Fibroblast of lung (primary cell): ENCODE measurements around the gene PDE4D. TPM values are rescaled to one million over a fixed set of nuclear protein-coding genes. Genes with fewer than 3 reads are reported as not detected.

Experiments
- DNase-seq, 2 donors: peaks; one replicate each; pipeline versions ENCODE4 v3.0.0 to v3.0.0-alpha.2; 2010; ENCODE audit warnings: low read depth in 2 of 2
- H2AFZ ChIP-seq: 2 replicates; pipeline ENCODE4 v1.5.1; 2012; ENCODE audit warnings: low read length, control low read depth, inconsistent platforms
- H3K27ac ChIP-seq: 2 replicates; pipeline ENCODE4 v1.5.1; 2011; ENCODE audit warnings: low read length, control low read depth; ENCODE audit not compliant: insufficient read depth
- H3K27me3 ChIP-seq: 2 replicates; pipeline ENCODE4 v1.5.1; 2011; ENCODE audit warnings: mild to moderate bottlenecking, low read length; ENCODE audit not compliant: control insufficient read depth, insufficient read depth
- H3K36me3 ChIP-seq: 2 replicates; pipeline ENCODE4 v1.5.1; 2011; ENCODE audit warnings: low read length; ENCODE audit not compliant: control insufficient read depth, insufficient read depth
- H3K4me1 ChIP-seq: 2 replicates; pipeline ENCODE4 v1.5.1; 2011; ENCODE audit warnings: low read length; ENCODE audit not compliant: control insufficient read depth, insufficient read depth; ENCODE audit errors: extremely low read depth
- H3K4me2 ChIP-seq: 2 replicates; pipeline ENCODE4 v1.5.1; 2011; ENCODE audit warnings: low read length, control low read depth; ENCODE audit not compliant: insufficient read depth; ENCODE audit errors: extremely low read depth
- H3K4me3 ChIP-seq, 4 experiments: fragments of 200-600 bp in 1 of 4; sonication (generic) in 1 of 4; replicated peaks in 1 of 4; 2 replicates each; pipeline ENCODE4 v1.5.1; 2011 to 2016; ENCODE audit warnings: low read length in 4 of 4, low read depth in 3 of 4, mild to moderate bottlenecking in 3 of 4, control low read depth in 2 of 4, inconsistent platforms in 1 of 4, mixed read lengths in 1 of 4; ENCODE audit not compliant: insufficient read depth in 1 of 4; ENCODE audit errors: control extremely low read depth in 1 of 4
- H3K79me2 ChIP-seq: 2 replicates; pipeline ENCODE4 v1.5.1; 2012; ENCODE audit warnings: mild to moderate bottlenecking, low read length, inconsistent platforms; ENCODE audit not compliant: control insufficient read depth, insufficient read depth
- H3K9ac ChIP-seq: 2 replicates; pipeline ENCODE4 v1.5.1; 2011; ENCODE audit warnings: mild to moderate bottlenecking, low read length, control low read depth; ENCODE audit not compliant: insufficient read depth
- H3K9me3 ChIP-seq: 2 replicates; pipeline ENCODE4 v1.5.1; 2012; ENCODE audit warnings: low read depth, low read length; ENCODE audit not compliant: control insufficient read depth, insufficient read depth
- H4K20me1 ChIP-seq: 2 replicates; pipeline ENCODE4 v1.5.1; 2011; ENCODE audit warnings: low read length; ENCODE audit not compliant: control insufficient read depth, insufficient read depth; ENCODE audit errors: extremely low read depth
- EZH2 ChIP-seq: IDR thresholded peaks from 2 replicates; pipeline ENCODE4 v1.5.1; 2012; ENCODE audit warnings: low read length, control low read depth, mild to moderate bottlenecking; ENCODE audit errors: missing control alignments
- polyA plus RNA-seq, 2 donors: library from polyadenylated mRNA; depleted of rRNA in 1 of 2; stranded (reverse) in 1 of 2; unstranded in 1 of 2; fragments of >200 nt; gene quantifications; 2 replicates each; pipeline ENCODE4 v1.2.1, GENCODE V29; 2011 to 2012; ENCODE audit warnings: missing spikeins in 1 of 2
- total RNA-seq: library from RNA; depleted of rRNA; stranded (reverse); fragments of >200 nt; gene quantifications from 2 replicates; pipeline ENCODE4 v1.2.1, GENCODE V29; 2014
- TF ChIP-seq, protein P1 (sequence below), 2 donors: IDR thresholded peaks in 1 of 2; conservative IDR thresholded peaks in 1 of 2; 1 replicate in 1 of 2; 2 replicates in 1 of 2; pipeline ENCODE4 v1.5.1; 2011 to 2012; ENCODE audit warnings: low read length in 2 of 2, control low read depth in 1 of 2, inconsistent platforms in 1 of 2, low read depth in 1 of 2, mild to moderate bottlenecking in 1 of 2

PDE4D gene
- total and polyA plus RNA-seq, 2 donors (not counting 1 experiment from before 2014, with no cell fraction given) = 2.1 to 8.3 TPM

DNA sequence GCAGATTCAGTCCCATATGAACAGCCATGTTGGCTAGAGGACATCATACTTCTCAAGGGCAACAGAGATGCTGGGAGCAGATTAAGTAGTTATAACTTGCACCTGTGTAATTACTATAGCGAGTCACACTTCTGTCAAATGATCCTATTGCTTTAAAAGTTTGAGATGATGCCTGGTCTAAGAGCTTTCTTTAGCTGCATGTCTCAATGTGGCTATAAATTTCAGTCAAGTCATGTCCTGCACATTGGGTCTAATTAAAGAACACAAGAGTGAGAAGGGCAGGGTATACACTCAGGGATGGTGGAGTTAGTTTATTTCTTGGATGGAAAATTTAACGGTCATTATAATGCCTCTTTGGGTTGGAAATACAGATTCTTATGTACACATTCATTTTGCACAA, 753.4 kb downstream of the PDE4D start:
- Histone ChIP-seq H3K4me1 (no peaks in the 10 kb centered on the region), H4K20me1 (no peaks in the 10 kb centered on the region), H3K27me3 (no peaks in the 10 kb centered on the region), H3K4me2 (no peak overlapping the region), H3K9me3 (no peaks in the 10 kb centered on the region), H2AFZ (no peak overlapping the region), H3K79me2 (no peaks in the 10 kb centered on the region), H3K9ac (no peak overlapping the region), H3K36me3 (no peaks in the 10 kb centered on the region), H3K27ac (no peak overlapping the region), H3K4me3 (no peak overlapping the region)
- TF ChIP-seq, protein P1, sequence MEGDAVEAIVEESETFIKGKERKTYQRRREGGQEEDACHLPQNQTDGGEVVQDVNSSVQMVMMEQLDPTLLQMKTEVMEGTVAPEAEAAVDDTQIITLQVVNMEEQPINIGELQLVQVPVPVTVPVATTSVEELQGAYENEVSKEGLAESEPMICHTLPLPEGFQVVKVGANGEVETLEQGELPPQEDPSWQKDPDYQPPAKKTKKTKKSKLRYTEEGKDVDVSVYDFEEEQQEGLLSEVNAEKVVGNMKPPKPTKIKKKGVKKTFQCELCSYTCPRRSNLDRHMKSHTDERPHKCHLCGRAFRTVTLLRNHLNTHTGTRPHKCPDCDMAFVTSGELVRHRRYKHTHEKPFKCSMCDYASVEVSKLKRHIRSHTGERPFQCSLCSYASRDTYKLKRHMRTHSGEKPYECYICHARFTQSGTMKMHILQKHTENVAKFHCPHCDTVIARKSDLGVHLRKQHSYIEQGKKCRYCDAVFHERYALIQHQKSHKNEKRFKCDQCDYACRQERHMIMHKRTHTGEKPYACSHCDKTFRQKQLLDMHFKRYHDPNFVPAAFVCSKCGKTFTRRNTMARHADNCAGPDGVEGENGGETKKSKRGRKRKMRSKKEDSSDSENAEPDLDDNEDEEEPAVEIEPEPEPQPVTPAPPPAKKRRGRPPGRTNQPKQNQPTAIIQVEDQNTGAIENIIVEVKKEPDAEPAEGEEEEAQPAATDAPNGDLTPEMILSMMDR (conservative IDR thresholded peaks at IDR 0.05 in 1 of 2, IDR thresholded peaks at IDR 0.05 in 1 of 2; ENCODE audit: low read depth in 1 of 2, low read length in 2 of 2) = no peak
- no peak for TF ChIP-seq EZH2
- DNase-seq = no peak

DNA sequence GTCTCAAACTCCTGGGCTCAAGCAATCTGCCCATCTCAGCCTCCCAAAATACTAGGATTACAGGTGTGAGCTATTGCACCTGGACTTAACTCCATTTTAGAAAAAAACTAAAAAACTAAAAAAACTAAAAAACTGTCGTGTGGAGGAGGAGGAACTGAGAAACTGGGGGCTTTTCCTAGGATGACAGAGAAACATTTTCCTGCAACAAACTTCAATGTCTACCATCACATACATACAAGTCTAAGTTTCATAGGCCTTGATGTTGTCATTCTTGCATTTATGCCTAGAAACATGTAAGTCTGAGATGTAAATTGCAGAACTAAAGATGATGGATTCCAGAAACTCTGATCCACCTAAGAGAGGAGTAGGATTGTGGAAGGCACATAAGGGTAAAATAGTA, 753.8 kb downstream of the PDE4D start:
- TF ChIP-seq, protein P1 (conservative IDR thresholded peaks at IDR 0.05 in 1 of 2, IDR thresholded peaks at IDR 0.05 in 1 of 2; ENCODE audit: low read depth in 1 of 2, low read length in 2 of 2) = no peak
- no peak for TF ChIP-seq EZH2
- no peaks in the 10 kb centered on the region for H3K27me3 ChIP-seq
- H3K36me3 ChIP-seq = no peaks in the 10 kb centered on the region
- H3K79me2 ChIP-seq = no peaks in the 10 kb centered on the region
- no peak overlapping the region for H3K4me2 ChIP-seq
- no peaks in the 10 kb centered on the region for H3K4me1 ChIP-seq
- H3K4me3 ChIP-seq = no peak overlapping the region
- no peak overlapping the region for H2AFZ ChIP-seq
- no peaks in the 10 kb centered on the region for H3K9me3 ChIP-seq
- H3K9ac ChIP-seq = no peak overlapping the region
- H3K27ac ChIP-seq = no peak overlapping the region
- no peak for DNase-seq
- no peaks in the 10 kb centered on the region for H4K20me1 ChIP-seq

DNA sequence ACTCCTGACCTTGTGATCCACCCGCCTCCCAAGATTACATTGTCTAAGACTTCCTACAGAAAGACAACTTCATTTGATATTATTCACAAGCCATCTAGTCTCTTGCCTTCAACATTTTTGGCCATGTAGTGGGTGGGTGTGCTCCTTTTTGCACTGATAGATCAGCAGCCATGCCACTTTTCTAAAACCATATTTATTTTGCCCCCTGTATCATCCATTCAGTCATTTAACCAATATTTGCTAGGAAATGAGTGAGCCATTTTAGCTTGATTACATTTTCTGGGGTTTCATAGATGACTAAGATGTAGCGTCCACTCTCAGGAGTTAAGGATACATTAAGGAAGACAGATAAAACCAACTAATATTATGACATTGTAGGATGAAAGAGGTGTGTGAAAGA, 755.0 kb downstream of the PDE4D start:
- no peak overlapping the region for H3K4me2 ChIP-seq
- no peaks in the 10 kb centered on the region for H4K20me1 ChIP-seq
- H2AFZ ChIP-seq = no peak overlapping the region
- no peak for DNase-seq
- H3K4me3 ChIP-seq = no peak overlapping the region
- H3K4me1 ChIP-seq = peaks cover 2% of the 10 kb centered on the region
- no peaks in the 10 kb centered on the region for H3K9me3 ChIP-seq
- H3K27ac ChIP-seq = no peak overlapping the region
- no peak overlapping the region for H3K9ac ChIP-seq
- H3K27me3 ChIP-seq = no peaks in the 10 kb centered on the region
- no peaks in the 10 kb centered on the region for H3K36me3 ChIP-seq
- no peaks in the 10 kb centered on the region for H3K79me2 ChIP-seq
- TF ChIP-seq, protein P1 (conservative IDR thresholded peaks at IDR 0.05 in 1 of 2, IDR thresholded peaks at IDR 0.05 in 1 of 2; ENCODE audit: low read depth in 1 of 2, low read length in 2 of 2) = no peak
- no peak for TF ChIP-seq EZH2
